GM12878 (cell line): Measurements from ENCODE around the gene TBC1D30. TPM values are rescaled to one million over a fixed set of nuclear protein-coding genes. Genes with fewer than 3 reads are reported as not detected.

Experiments used
- BHLHE40 ChIP-seq, 2 experiments: fragments of 450-650 bp in 1 of 2; IDR thresholded peaks; 2 replicates each; pipeline ENCODE4 v1.6.1; 2011 to 2017; ENCODE audit warnings: low read depth in 2 of 2, borderline replicate concordance in 1 of 2, improper control_type of control experiment in 1 of 2, low read length in 1 of 2, mild to moderate bottlenecking in 1 of 2
- BMI1 ChIP-seq: fragments of 450-650 bp; IDR thresholded peaks from 2 replicates; pipeline ENCODE4 v1.6.1; 2016; ENCODE audit warnings: mild to moderate bottlenecking, moderate library complexity, borderline replicate concordance
- CEBPB ChIP-seq, 2 experiments: fragments of 150-350 bp in 1 of 2; IDR thresholded peaks; 2 replicates each; pipeline ENCODE4 v1.6.1; 2012 to 2014; ENCODE audit warnings: low read depth in 2 of 2, low read length in 2 of 2, borderline replicate concordance in 1 of 2, inconsistent platforms in 1 of 2
- CREB1 ChIP-seq: IDR thresholded peaks from 2 replicates; pipeline ENCODE4 v1.6.1; 2012; ENCODE audit warnings: low read depth, mild to moderate bottlenecking, inconsistent platforms
- EGR1 ChIP-seq, 2 experiments: IDR thresholded peaks; 1 replicate in 1 of 2; 2 replicates in 1 of 2; pipeline ENCODE4 v1.6.1; 2011 to 2012; ENCODE audit warnings: low read depth in 2 of 2, low read length in 2 of 2, borderline replicate concordance in 1 of 2, mild to moderate bottlenecking in 1 of 2, moderate library complexity in 1 of 2
- KLF5 ChIP-seq: fragments of 450-650 bp; IDR thresholded peaks from 2 replicates; pipeline ENCODE4 v1.6.1; 2014; ENCODE audit warnings: mild to moderate bottlenecking; ENCODE audit not compliant: partially characterized antibody
- MXI1 ChIP-seq: fragments of 150-350 bp; IDR thresholded peaks from 2 replicates; pipeline ENCODE4 v1.6.1; 2011; ENCODE audit warnings: low read depth, mild to moderate bottlenecking, inconsistent platforms, low read length, improper control_type of control experiment
- MYC ChIP-seq: IDR thresholded peaks from 2 replicates; pipeline ENCODE4 v1.6.1; 2011; ENCODE audit warnings: mild to moderate bottlenecking, low read length, moderate library complexity, inconsistent platforms; ENCODE audit not compliant: insufficient read depth, insufficient replicate concordance, insufficient read length, severe bottlenecking
- NFIC ChIP-seq: IDR thresholded peaks from 2 replicates; pipeline ENCODE4 v1.6.1; 2012; ENCODE audit warnings: low read depth, mild to moderate bottlenecking, inconsistent platforms, low read length, moderate library complexity
- NR2F1 ChIP-seq: fragments of 450-650 bp; conservative IDR thresholded peaks from 2 replicates; pipeline ENCODE4 v1.6.1; 2017; ENCODE audit warnings: mild to moderate bottlenecking
- NRF1 ChIP-seq: conservative IDR thresholded peaks from 2 replicates; pipeline ENCODE4 v1.6.1; 2011; ENCODE audit warnings: mild to moderate bottlenecking, low read depth, low read length, improper control_type of control experiment
- PAX5 ChIP-seq: IDR thresholded peaks from 2 replicates; pipeline ENCODE4 v1.6.1; 2011; ENCODE audit warnings: low read depth, low read length, borderline replicate concordance
- POLR2A ChIP-seq: IDR thresholded peaks from 2 replicates; pipeline ENCODE4 v1.6.1; 2011; ENCODE audit warnings: low read depth, mild to moderate bottlenecking, low read length
- SIN3A ChIP-seq: IDR thresholded peaks from 2 replicates; pipeline ENCODE4 v1.6.1; 2012; ENCODE audit warnings: low read depth, low read length, improper control_type of control experiment
- SMAD5 ChIP-seq: IDR thresholded peaks from 2 replicates; pipeline ENCODE4 v1.6.1; 2016; ENCODE audit warnings: antibody characterized with exemption, low read depth
- TAF1 ChIP-seq: IDR thresholded peaks from 2 replicates; pipeline ENCODE4 v1.6.1; 2011; ENCODE audit warnings: mild to moderate bottlenecking, low read depth, low read length, borderline replicate concordance
- WRNIP1 ChIP-seq: IDR thresholded peaks from 2 replicates; pipeline ENCODE4 v1.6.1; 2011; ENCODE audit warnings: low read depth, low read length, improper control_type of control experiment, borderline replicate concordance
- ZNF217 ChIP-seq: fragments of 450-650 bp; IDR thresholded peaks from 2 replicates; pipeline ENCODE4 v1.6.1; 2017; ENCODE audit warnings: antibody characterized with exemption, mild to moderate bottlenecking
- polyA plus RNA-seq, 11 experiments: library from polyadenylated mRNA; depleted of rRNA in 4 of 11; unstranded in 6 of 11; stranded (reverse) in 5 of 11; fragments of >200 nt; fragmentation: Nextera tagmentation in 4 of 11; fragmentation: Illumina TruSeq in 1 of 11; extraction: Ambion mirVana in 4 of 11; extraction: Trizol in 1 of 11; gene quantifications; 1 replicate in 1 of 11; 2 replicates in 10 of 11; pipeline versions ENCODE4 v1.2.1 to v1.2.3, GENCODE V29; 2011 to 2016; ENCODE audit warnings: inconsistent platforms in 2 of 11, missing spikeins in 2 of 11, low read depth in 1 of 11
- total RNA-seq, 4 experiments: library from RNA; depleted of rRNA in 3 of 4; stranded (reverse); fragments of >200 nt in 3 of 4; fragmentation: Illumina TruSeq in 1 of 4; extraction: Trizol in 1 of 4; gene quantifications; 2 replicates each; pipeline versions ENCODE4 v1.2.1 to v1.2.3, GENCODE V29; 2013 to 2021
- TF ChIP-seq, protein P1 (sequence below): fragments of 450-650 bp; IDR thresholded peaks from 2 replicates; pipeline ENCODE4 v1.6.1; 2017; ENCODE audit warnings: mild to moderate bottlenecking, moderate library complexity
- TF ChIP-seq, protein P2 (sequence below): fragments of 450-650 bp; IDR thresholded peaks from 2 replicates; pipeline ENCODE4 v1.6.1; 2017; ENCODE audit warnings: low read depth, mild to moderate bottlenecking, moderate library complexity
- TF ChIP-seq, protein P3 (sequence below): fragments of 450-650 bp; conservative IDR thresholded peaks from 2 replicates; pipeline ENCODE4 v1.6.1; 2017; ENCODE audit warnings: mild to moderate bottlenecking, moderate library complexity

TBC1D30 gene
- total and polyA plus RNA-seq, 10 of the 15 experiments (the other 5 are each of a cell fraction or from before 2014, with no cell fraction given), result 1.2 to 23.3 (median 11.1) TPM

DNA sequence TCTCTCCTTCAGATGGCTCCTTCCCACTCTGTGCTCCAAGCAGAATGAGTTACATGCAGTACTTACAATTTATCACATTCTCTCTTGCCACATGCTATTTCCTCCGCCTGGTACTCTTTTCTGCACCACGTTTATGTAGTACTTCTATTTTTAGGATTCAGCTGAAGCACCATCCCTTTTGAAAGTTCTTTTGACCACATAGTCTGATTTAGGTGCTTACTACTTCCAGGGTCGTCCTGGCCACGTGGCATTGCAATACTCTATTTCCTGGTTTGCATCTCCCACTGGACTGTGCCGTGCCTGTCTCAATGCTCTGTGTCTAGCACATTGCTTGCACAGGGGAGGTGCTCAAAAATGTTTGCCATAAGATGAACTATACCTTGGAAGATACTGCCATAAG is 16.3 kb upstream of the TBC1D30 start (continued):
- TF ChIP-seq, protein P1, sequence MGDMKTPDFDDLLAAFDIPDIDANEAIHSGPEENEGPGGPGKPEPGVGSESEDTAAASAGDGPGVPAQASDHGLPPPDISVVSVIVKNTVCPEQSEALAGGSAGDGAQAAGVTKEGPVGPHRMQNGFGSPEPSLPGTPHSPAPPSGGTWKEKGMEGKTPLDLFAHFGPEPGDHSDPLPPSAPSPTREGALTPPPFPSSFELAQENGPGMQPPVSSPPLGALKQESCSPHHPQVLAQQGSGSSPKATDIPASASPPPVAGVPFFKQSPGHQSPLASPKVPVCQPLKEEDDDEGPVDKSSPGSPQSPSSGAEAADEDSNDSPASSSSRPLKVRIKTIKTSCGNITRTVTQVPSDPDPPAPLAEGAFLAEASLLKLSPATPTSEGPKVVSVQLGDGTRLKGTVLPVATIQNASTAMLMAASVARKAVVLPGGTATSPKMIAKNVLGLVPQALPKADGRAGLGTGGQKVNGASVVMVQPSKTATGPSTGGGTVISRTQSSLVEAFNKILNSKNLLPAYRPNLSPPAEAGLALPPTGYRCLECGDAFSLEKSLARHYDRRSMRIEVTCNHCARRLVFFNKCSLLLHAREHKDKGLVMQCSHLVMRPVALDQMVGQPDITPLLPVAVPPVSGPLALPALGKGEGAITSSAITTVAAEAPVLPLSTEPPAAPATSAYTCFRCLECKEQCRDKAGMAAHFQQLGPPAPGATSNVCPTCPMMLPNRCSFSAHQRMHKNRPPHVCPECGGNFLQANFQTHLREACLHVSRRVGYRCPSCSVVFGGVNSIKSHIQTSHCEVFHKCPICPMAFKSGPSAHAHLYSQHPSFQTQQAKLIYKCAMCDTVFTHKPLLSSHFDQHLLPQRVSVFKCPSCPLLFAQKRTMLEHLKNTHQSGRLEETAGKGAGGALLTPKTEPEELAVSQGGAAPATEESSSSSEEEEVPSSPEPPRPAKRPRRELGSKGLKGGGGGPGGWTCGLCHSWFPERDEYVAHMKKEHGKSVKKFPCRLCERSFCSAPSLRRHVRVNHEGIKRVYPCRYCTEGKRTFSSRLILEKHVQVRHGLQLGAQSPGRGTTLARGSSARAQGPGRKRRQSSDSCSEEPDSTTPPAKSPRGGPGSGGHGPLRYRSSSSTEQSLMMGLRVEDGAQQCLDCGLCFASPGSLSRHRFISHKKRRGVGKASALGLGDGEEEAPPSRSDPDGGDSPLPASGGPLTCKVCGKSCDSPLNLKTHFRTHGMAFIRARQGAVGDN, result 0 out of 2 replicates have a peak, but pooled peaks have one; percentile 36
- TF ChIP-seq NFIC (0 out of 2 replicates have a peak, but pooled peaks have one; percentile 21), PAX5 (no peak), BHLHE40 (IDR thresholded peaks at IDR 0.05; ENCODE audit: borderline replicate concordance in 1 of 2, low read depth in 2 of 2, low read length in 1 of 2) (no peak), ZNF217 (no peak), CEBPB (IDR thresholded peaks at IDR 0.05; ENCODE audit: borderline replicate concordance in 1 of 2, low read depth in 2 of 2, low read length in 2 of 2) (no peak), KLF5 (no peak), NR2F1 (no peak), NRF1 (no peak), EGR1 (IDR thresholded peaks at IDR 0.05; ENCODE audit: borderline replicate concordance in 1 of 2, low read depth in 2 of 2, low read length in 2 of 2) (no peak), WRNIP1 (no peak), CREB1 (no peak), SIN3A (no peak), MYC (no peak), BMI1 (no peak), MXI1 (no peak), POLR2A (no peak), TAF1 (no peak), SMAD5 (no peak)
- TF ChIP-seq, protein P2, sequence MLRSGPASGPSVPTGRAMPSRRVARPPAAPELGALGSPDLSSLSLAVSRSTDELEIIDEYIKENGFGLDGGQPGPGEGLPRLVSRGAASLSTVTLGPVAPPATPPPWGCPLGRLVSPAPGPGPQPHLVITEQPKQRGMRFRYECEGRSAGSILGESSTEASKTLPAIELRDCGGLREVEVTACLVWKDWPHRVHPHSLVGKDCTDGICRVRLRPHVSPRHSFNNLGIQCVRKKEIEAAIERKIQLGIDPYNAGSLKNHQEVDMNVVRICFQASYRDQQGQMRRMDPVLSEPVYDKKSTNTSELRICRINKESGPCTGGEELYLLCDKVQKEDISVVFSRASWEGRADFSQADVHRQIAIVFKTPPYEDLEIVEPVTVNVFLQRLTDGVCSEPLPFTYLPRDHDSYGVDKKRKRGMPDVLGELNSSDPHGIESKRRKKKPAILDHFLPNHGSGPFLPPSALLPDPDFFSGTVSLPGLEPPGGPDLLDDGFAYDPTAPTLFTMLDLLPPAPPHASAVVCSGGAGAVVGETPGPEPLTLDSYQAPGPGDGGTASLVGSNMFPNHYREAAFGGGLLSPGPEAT, result no peak
- TF ChIP-seq, protein P3, sequence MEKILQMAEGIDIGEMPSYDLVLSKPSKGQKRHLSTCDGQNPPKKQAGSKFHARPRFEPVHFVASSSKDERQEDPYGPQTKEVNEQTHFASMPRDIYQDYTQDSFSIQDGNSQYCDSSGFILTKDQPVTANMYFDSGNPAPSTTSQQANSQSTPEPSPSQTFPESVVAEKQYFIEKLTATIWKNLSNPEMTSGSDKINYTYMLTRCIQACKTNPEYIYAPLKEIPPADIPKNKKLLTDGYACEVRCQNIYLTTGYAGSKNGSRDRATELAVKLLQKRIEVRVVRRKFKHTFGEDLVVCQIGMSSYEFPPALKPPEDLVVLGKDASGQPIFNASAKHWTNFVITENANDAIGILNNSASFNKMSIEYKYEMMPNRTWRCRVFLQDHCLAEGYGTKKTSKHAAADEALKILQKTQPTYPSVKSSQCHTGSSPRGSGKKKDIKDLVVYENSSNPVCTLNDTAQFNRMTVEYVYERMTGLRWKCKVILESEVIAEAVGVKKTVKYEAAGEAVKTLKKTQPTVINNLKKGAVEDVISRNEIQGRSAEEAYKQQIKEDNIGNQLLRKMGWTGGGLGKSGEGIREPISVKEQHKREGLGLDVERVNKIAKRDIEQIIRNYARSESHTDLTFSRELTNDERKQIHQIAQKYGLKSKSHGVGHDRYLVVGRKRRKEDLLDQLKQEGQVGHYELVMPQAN, result no peak
